Left cardiac atrium (tissue), 4 donors: Measurements from ENCODE around the gene PCGF1. TPM values are rescaled to one million over a fixed set of nuclear protein-coding genes. Genes with fewer than 3 reads are reported as not detected.

Source experiments
- ATAC-seq, 2 donors: fragments of 200-7000 bp; cut with Tn5 transposase; one replicate each; pipeline ENCODE4 v1.9.1; 2020; ENCODE audit warnings: mild to moderate bottlenecking in 2 of 2, moderate library complexity in 2 of 2
- DNase-seq: peaks from one replicate; pipeline ENCODE4 v3.0.0-alpha.2; 2020
- intact Hi-C, 2 donors: fragments of 100-400 bp; cut with DNase I; formaldehyde crosslinking; loops; one replicate each; pipeline versions ENCODE4 v1.14.1 to v1.15.1; 2022 to 2023
- long read RNA-seq: library from polyadenylated mRNA; unstranded; transcript quantifications from one replicate; pipeline ENCODE4 v2.0.0, GENCODE V29; 2021
- total RNA-seq, 2 donors: library from RNA; stranded (reverse); fragmentation: NEBNext Ultra II Directional; extraction: Animal tissue kit (Norgen Biotek cat#: 25700); gene quantifications; one replicate each; pipeline ENCODE4 v1.2.1, GENCODE V29; 2021
- donor health status: DM: no; HTN: yes; CAD: no.
- donor health status: DM: no; HTN: yes; CAD: no; lungs with severe emphysema.
- donor health status: DM: yes; HTN: yes; CAD: no.
- donor health status: Dilated cardiomyopathy.

PCGF1 gene
- 10 to 100 TPM; 18.3 to 24.0 TPM for total RNA-seq
- long read RNA-seq, partial matches to known transcripts: 1 of 7 reads
- long read RNA-seq, other reads (novel, unspliced or antisense): 1 of 7 reads

- DNase-seq (peak; percentile 99), ATAC-seq (peak; percentile 93 to 96)
- intact Hi-C loops: no loop called here
Measured at GRCh38 chr2:74507145-74507925, at the start of gene PCGF1. PCGF1 (minus strand) TSS chr2:74507695; CDS start chr2:74507668, 27 bp downstream.

DNA sequence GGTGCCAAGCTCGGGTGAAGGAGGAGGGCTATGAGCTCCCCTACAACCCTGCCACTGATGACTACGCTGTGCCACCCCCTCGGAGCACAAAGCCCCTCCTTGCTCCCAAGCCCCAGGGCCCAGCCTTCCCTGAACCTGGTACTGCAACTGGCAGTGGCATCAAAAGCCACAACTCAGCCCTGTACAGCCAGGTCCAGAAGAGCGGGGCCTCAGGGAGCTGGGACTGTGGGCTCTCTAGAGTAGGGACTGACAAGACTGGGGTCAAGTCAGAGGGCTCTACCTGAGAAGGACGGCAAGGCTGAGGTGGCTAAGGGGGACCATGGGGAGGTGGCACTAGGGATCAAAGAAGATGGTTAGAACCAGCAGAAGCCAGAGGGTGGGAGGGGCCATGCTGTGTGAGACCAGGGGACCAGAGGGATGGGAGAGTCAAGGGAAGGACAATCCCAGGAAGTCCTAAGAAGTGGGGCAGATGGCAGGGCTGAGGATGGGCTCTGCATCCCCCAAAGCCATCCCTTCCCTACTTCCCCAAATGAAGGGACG lies 49.4 kb upstream of the PCGF1 start:
- intact Hi-C loops: no loop called here
- DNase-seq: no peak
- ATAC-seq: no peak

GRCh38 chr2:74556159-74556558 lies 48.7 kb upstream of the PCGF1 start:
- intact Hi-C loops: no loop called here
- DNase-seq: no peak
- ATAC-seq: no peak

- no peak for DNase-seq
- intact Hi-C loops: no loop called here
- no peak for ATAC-seq
Measured at GRCh38 chr2:74555610-74556103, 48.2 kb upstream of the PCGF1 start.

DNA sequence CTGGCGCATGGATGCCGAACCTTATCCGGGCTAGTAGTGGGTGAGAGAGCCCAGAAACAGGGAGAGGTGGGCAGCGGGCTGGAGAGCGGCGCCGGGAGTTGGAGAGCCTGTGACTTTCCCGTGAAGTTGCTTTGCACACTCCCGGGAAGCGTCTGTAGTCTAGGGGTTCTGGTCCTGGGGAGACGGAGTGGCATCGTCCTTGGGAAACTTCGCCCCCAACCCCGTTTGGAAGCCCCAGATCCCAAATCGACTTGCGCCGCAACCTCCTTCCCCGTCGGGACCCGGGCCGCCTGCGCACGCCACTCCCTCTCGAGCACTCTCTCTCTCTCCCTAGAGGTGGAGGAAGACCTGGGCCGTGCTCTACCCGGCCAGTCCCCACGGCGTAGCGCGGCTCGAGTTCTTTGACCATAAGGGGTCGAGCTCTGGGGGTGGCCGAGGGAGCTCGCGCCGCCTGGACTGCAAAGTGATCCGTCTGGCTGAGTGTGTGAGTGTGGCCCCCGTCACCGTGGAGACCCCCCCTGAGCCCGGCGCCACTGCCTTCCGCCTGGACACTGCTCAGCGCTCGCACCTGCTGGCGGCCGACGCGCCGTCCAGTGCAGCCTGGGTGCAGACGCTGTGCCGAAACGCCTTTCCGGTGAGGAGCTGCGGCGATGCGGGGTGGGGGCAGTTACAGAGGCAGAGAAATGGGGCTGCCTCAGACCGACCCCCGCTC lies 47.5 kb upstream of the PCGF1 start:
- DNase-seq (peak; percentile 61), ATAC-seq (peak; percentile 31 to 59)
- intact Hi-C loops: no loop called here

- DNase-seq (peak; percentile 93), ATAC-seq (peak; percentile 88 to 89)
- intact Hi-C loops: no loop called here
Measured at GRCh38 chr2:74553892-74554819, 46.7 kb upstream of the PCGF1 start, which contains the start of the genes DOK1 and LOXL3. DOK1 (plus strand) TSS chr2:74554720; CDS start chr2:74554755, 35 bp downstream. LOXL3 (minus strand) TSS chr2:74553942; CDS start chr2:74552634, 1,308 bp downstream.

DNA sequence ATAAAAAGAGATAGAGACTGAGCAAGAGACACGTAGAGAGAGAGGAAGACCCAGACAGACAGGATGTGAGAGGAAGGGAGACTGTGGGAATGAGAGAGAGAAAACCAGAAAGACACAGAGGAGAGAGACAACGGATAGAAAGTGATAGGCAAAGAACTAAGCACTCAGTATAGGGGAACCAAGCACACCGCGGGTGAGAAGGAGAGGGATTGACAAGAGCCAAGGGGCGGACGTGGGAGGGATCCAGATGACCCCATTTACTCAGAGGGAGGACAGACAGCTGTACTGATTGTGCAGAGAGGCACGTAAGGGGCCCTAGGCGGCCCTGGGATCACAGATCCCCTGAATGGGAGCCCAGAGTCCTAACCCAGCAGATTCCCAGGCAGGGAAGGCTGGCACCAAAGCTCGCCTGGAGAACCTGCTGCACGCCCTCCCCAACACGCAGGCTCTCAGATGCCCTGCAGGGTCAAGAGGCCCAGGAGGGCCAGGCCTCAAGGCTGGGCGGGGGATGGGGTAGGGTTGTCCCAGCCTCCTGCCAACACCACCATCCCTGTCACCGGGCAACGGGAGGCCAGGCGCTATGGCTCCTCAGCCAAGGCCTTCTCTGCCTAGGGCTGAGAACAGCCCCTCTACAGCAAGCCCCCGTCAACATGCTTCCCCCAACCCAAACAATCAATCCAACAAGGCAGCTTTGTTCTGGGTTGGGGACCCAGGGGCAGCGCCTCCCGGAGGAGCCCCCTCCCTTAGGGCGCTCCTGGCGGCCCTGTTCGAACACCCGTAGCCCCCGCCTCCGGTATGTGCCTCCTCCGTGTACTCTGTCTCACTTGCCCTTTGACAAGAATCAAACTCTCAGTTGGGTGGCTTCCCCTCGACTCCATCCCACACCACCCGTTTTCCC lies 45.7 kb upstream of the PCGF1 start:
- ATAC-seq: peak in 1 of 2 donors; percentile 1
- intact Hi-C loops: no loop called here
- DNase-seq: no peak

DNA sequence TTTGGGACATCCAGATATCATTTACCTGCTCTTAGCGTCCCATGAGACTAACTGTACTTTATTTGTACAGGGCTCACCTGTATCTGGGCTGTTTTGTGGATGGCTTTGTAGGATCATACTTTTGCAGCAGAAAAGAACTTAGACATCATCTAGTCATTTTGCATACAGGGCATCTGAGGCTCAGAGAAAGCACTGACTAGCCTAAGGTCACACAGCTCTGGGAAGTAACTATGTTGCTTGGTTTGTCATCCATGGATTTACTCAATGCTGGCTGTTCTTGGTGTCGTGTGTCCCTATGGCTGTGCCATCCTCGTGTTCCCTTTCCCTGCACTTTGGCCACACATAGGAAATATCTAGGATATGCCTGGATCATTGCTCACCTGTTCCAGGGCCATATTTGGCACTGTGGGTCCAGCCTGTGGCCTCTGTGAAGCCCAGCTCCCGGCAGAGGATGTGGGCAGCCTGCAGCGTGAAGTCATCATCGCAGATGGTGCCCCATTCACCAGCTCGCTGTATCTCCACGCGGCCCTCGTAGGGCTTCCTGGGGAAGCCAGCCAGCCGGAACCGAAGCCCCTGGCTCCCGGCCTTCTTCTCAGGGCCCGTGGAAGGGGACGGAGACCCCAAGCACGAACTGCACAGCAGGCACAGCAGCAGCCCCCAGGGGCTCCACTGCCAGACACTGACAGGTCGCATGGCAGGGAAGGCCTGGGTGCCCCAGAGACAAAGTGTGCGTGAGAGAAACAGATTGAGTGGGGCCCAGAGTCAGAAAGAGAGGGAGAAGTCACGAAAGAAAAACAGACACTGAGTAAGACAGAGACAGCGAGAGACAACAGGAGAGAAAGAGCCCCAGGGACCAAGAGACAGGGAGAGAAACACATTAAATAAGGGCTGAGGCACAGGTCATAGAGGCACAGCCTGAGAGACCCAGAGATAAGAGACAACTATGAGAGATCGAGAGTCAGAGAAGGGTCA lies 44.7 kb upstream of the PCGF1 start:
- DNase-seq: no peak
- no peak for ATAC-seq
- intact Hi-C loops: no loop called here

- ATAC-seq: no peak
- no peak for DNase-seq
- intact Hi-C loops: no loop called here
Measured at GRCh38 chr2:74551530-74551929, 44.0 kb upstream of the PCGF1 start.

- ATAC-seq (no peak), DNase-seq (no peak)
- intact Hi-C loops: no loop called here
Measured at GRCh38 chr2:74550231-74550630, 42.7 kb upstream of the PCGF1 start.

DNA sequence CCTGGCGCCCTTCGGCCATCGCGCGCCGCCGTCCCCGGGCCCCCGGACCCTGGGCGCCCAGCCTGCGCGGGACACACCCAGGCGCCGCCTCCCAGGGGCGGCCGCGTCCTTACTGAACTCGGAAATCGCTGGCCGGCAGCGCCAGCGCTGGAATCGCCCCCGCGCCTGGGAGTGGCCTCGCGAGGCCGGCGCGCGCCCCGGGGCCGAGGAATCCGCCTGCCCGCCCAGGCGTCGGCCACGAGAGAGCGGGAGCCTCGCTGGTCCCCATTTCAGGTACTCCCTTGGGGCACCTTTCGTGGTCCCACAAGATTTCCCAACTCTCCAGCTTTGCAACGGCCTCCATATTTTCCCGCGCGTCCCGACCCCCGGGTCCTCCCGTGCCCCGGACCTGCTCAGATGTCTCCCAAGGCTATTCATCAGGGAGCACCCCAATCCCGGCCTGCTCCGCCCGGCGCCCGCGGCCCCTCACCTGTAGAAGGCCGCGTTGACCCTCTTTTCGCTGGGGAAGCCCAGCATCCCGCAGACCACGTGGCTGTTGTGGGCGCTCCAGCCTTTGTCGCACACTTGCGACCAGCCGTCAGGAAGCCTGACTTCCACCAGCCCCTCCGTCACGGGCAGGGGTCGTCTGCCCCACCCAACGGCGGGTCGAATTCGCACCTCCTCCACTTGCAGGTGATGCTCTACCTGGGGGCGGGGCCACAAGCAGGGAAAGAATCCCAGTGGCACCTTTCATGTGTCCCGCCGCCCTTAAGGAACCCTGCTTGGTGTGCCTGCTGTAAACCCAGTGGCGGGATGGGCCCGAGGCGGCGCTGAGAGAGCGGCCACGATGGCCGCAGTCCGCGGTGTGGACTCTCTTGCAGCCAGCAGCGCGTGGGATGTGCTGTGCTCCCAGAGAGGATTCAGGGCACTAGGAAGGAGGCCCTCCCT lies 41.7 kb upstream of the PCGF1 start:
- intact Hi-C loops: no loop called here
- peak; percentile 83 for DNase-seq
- ATAC-seq: peak; percentile 81 to 88

DNA sequence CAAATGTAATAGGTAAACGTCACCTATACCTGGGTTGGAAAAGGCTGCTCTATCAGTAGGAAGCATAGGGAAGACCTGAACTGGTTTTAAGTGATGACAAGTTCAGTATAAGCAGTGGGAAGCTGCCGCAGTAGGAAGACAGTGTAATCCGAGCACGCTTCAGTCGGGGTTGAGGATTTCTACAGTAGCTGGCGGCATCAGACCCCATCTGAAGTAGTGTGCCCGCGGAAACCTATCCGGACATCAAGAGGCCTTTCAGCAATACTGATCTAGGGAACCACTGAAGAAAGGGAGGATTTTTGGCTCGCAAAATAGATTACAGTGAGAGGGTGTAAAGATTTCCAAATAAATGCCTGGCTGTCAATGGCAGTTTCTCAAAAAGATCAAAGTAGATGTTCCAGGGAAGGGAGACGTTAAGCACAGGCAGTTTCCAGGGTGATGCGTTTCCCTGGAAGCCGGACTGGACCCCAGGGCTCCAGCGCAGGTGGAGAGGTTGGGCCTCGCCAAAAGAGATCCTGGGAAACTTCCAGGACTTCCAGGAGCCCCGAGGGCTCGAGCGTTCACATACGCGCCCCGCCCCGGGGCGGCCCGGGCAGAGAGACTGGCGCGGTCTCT lies 40.9 kb upstream of the PCGF1 start:
- DNase-seq (no peak), ATAC-seq (peak; percentile 3 to 5)
- intact Hi-C loops: no loop called here

DNA sequence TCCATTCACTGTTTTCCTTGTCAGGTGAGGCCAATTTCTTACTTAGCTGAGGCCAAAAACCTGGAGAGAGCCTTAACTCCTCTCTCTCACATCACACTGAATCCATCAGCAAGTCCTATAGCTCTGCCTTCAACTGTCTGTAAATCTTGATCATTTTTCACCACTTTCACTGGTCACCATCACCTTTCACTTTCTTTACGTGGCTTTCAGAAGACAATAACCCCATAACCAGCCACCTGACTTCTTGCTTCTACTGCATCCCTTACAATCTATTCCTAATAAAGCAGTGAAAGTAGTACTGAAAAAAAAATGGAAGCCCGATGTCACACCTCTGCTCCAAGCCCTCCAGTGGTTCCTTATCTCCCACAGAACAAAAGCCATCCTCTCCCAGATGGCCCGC lies 38.5 kb upstream of the PCGF1 start:
- no peak for DNase-seq
- intact Hi-C loops: no loop called here
- ATAC-seq: no peak

GRCh38 chr2:74544634-74545033 lies 37.1 kb upstream of the PCGF1 start:
- ATAC-seq: no peak
- intact Hi-C loops: no loop called here

GRCh38 chr2:74542978-74543377 lies 35.5 kb upstream of the PCGF1 start:
- DNase-seq: no peak
- intact Hi-C loops: no loop called here
- ATAC-seq: no peak

More at GRCh38 chr2:74544634-74545033, 37.1 kb upstream of the PCGF1 start:
- no peak for DNase-seq
